ENCODE data around the gene PPP1R7.

DNA sequence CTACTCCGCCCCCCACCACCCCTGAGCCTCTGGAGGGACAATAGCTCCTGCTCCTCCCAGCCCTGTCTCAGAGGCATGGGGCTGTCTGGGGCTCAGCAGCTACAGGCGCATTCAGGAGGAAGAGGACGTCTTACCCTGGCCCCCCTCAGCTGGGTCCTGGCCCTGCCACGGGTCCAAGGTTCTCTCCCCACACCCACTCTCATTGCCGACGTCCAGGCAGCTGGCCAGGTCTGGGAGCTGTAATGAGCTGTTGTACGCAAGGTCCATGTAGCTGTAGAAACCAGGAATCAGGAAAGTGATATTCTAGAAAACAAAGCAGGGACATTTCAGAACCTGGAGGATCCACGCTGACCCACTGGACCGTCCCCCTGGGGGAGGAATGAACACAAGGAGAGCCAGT is 14.5 kb upstream of the PPP1R7 start:
- TF ChIP-seq FOXM1 (IDR thresholded peaks at IDR 0.05; ENCODE audit: borderline replicate concordance, low read depth) (no peak), TAF1 (IDR thresholded peaks at IDR 0.05; ENCODE audit: low read depth) (no peak), TCF12 (IDR thresholded peaks at IDR 0.05; ENCODE audit: low read depth) (no peak), EP300 (IDR thresholded peaks at IDR 0.05; ENCODE audit: borderline replicate concordance) (no peak), EGR1 (IDR thresholded peaks at IDR 0.05) (no peak)
- TF ChIP-seq, protein P1, sequence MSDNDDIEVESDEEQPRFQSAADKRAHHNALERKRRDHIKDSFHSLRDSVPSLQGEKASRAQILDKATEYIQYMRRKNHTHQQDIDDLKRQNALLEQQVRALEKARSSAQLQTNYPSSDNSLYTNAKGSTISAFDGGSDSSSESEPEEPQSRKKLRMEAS (IDR thresholded peaks at IDR 0.05), result no peak
- TF ChIP-seq, protein P2, sequence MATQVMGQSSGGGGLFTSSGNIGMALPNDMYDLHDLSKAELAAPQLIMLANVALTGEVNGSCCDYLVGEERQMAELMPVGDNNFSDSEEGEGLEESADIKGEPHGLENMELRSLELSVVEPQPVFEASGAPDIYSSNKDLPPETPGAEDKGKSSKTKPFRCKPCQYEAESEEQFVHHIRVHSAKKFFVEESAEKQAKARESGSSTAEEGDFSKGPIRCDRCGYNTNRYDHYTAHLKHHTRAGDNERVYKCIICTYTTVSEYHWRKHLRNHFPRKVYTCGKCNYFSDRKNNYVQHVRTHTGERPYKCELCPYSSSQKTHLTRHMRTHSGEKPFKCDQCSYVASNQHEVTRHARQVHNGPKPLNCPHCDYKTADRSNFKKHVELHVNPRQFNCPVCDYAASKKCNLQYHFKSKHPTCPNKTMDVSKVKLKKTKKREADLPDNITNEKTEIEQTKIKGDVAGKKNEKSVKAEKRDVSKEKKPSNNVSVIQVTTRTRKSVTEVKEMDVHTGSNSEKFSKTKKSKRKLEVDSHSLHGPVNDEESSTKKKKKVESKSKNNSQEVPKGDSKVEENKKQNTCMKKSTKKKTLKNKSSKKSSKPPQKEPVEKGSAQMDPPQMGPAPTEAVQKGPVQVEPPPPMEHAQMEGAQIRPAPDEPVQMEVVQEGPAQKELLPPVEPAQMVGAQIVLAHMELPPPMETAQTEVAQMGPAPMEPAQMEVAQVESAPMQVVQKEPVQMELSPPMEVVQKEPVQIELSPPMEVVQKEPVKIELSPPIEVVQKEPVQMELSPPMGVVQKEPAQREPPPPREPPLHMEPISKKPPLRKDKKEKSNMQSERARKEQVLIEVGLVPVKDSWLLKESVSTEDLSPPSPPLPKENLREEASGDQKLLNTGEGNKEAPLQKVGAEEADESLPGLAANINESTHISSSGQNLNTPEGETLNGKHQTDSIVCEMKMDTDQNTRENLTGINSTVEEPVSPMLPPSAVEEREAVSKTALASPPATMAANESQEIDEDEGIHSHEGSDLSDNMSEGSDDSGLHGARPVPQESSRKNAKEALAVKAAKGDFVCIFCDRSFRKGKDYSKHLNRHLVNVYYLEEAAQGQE (IDR thresholded peaks at IDR 0.05; ENCODE audit: low read depth), result no peak

All from Ishikawa (cell line).